ENCODE results near the gene OR4M2. TPM values are rescaled to one million over a fixed set of nuclear protein-coding genes. Genes with fewer than 3 reads are reported as not detected.

Gene OR4M2
- total RNA-seq, 1 experiment from 2014 or later = not detected

Other genes with a start within 250 kb of the OR4M2 start
- not detected in 2 replicates for gene POTEB, start 202.8 kb upstream of the OR4M2 start, total RNA-seq (2022)